Anterior cingulate cortex (tissue), 58 donors: ENCODE data around the gene KMT2E.
A peak's percentile ranks its signal among the peaks of the same experiment; 100 is the strongest.

ENCODE experiments used
- DNase-seq, 58 donors: peaks; one replicate each; lab custom pipeline; 2025; lab: John Stamatoyannopoulos, UW

KMT2E gene

DNA sequence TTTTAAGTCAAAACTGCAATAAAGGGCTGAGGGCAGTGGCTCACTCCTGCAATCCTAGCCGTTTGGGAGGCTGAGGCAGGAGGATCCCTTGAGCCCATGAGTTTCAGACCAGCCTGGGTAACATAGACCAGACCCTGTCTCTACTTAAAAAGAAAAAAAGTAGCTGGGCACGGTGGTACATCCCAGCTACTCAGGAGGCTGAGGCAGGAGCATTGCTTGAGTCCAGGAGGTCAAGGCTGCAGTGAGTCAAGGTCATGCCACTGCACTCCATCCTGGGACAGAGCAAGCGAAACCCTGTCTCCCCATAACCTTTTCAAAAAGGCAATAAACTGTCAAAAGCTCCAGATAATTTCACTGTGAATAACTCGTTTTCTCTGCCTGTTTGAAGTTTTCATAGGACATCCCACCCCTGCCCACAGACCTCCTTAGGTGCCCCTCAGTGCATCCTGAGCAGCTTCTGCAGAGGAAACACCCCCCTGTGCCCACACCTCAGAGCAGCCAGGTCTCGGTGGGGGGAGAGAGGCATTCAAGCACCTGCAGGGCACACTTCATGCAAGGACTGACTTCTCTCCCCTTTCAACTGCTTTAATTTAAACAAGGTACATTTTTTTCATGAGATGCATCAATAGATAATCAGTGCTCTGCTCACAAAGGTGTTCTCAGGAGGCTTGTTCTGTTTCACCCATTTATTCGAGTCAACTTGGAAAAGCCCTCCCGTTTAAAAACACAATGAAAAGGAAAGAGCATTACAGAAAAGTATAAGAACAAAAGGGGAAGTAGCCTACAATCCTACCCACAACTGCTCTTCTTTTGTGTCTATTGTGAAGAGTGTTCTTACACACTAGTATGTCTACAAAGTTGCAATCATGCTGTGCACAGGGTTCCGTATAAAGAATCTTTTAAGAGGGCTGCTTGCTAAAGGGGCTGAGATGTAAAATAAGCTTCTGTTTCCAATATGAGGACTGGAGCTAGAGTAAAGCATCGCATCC is 104.9 kb downstream of the KMT2E start:
- no peak for DNase-seq

DNA sequence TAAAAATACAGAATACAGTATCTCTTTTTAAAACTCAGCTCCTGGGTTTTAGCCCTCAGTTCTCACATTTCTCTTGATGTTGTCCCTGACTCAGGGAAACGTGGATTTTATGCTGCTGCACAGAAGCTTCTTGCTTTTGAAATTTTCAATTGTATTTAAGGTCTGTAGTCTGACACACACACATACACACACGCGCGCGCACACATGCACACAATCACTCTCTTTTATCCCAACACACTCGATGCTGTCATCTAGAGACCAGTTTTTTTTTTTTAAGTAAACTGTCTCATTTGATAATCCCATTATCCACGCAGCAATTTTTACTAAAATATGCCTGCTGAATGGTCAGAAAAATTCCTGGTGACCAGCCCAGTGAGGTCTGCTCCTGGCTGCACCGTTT is 108.6 kb downstream of the KMT2E start:
- DNase-seq, result peak in 5 of 58 donors; percentile 17 to 32 (median 31)

GRCh38 chr7:105125745-105126144 is 111.7 kb downstream of the KMT2E start:
- DNase-seq, result no peak

DNA sequence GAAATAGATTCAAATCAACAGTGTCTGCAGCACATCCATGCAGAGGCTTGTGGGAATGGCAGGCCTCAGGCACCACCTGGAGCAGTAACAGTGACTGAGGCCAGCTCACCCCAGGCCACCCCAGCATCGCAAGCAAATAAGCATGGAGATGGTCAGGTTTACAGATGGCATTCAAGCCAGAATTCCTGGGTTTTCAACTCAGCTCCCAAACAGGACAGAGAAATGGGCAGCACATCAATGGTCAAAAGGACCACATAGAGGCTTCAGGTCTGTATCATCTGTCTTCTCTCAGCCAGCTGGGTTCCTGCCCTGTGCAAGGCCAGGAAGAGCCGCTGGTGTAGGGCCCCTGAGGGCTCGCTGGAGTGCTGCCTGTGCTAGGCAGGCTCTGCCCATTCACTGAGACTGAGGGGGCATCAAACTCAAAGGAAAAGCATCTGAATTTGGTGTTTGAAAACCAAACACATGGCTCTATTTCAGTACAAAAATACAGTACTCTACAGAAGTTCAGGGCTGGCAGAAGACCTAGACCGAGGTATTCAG is 112.5 kb downstream of the KMT2E start:
- DNase-seq, result no peak

- DNase-seq, result no peak
These were observed 113.2 kb downstream of the KMT2E start for GRCh38 chr7:105127179-105127578.

GRCh38 chr7:105130048-105130447 is 116.0 kb downstream of the KMT2E start:
- DNase-seq, result peak in 12 of 58 donors; percentile 12 to 65 (median 30)

GRCh38 chr7:105130580-105130979 is 116.6 kb downstream of the KMT2E start:
- no peak for DNase-seq

DNA sequence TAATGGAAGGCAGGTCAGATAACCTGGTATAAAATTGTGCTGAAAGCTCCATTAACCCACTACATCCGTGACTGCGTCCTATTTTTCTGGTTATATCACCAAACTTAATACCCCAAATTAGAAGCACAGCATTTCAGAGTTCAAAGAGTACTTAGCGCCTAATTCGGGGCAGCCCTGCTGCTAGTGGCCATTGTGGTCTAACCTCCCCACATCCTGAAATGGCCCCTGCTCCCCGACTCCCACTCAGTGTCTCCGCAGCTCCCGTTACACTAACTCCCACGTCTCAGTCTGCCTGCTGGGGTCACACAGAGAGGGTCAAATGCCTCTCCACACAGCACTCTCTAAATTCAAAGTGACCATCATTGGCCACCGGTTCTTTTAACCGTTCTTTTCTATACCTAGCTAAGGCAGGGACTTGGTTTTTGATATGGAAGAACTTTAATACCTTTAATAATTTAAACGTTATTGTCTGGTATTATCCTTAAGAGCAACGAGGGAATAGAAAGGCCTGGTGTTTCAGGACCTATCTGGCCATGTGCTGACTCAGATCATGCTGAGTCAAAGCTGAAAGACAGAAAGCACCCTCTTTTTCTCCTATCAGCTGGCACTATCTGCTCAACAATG is 117.1 kb downstream of the KMT2E start:
- DNase-seq, result peak in 1 of 58 donors; percentile 24

GRCh38 chr7:105131890-105132289 is 117.9 kb downstream of the KMT2E start:
- peak in 24 of 58 donors; percentile 17 to 61 (median 36) for DNase-seq

DNA sequence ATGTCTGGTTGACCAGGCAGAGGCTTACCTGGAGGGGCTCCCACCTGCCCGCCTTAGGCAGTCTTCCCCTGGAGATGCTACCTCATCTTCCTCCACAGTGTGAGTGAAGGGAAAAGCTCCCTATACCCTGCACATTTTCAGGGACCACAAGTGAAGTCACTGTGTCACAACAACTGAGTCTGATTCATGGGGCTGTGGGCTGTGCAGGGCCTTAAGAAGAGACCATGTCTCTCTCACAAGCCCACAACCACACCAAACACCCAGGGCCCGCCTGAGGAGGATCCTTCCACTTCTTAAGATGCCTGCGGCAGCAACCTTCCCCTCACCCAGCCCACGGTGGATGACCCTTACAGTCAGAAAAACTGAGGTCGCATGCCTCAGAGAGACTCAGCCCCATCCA is 118.3 kb downstream of the KMT2E start:
- DNase-seq, result no peak

DNA sequence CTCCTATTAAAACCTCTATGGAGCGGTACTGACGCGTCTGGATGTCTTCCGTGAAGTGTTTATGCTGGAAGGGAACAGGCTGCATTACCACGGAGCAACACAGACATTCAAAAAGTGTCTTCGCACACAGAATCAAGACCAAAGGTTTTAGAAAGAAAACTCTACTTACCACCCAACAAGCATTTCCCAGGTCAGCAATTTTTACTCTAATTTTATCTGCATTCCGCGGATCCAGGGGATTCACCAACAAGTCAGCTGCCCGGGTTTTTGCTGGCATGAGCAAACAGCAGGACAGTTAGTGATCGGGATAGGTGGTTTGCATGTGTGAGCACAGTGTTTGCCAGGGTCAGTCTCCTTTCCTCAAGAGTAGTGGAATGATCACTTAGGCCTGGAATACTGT is 118.8 kb downstream of the KMT2E start:
- DNase-seq, result no peak

- no peak for DNase-seq
These were observed 119.4 kb downstream of the KMT2E start for GRCh38 chr7:105133358-105133757.

GRCh38 chr7:105133986-105134655 is 120.1 kb downstream of the KMT2E start:
- no peak for DNase-seq

- DNase-seq, result no peak
These were observed 122.2 kb downstream of the KMT2E start for GRCh38 chr7:105136221-105136620.

DNA sequence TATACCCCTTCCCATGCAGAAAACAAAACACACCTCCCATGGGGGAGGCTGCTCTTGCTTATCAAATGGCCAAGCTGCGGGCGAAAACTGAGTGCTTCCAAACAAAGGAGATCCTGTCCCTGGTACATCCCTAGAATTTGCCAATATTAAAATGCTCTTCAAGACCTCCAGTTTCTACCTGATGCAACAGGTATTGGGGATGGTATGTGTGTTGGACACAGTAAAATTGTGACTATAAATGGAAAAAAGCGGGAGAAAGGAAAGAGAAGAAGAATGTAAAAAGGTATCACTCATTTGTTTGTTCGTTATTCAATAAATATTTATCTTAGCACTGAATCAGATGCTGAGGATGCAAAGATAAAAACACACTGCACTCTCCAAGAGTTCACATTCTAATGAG is 123.9 kb downstream of the KMT2E start:
- DNase-seq, result no peak

DNA sequence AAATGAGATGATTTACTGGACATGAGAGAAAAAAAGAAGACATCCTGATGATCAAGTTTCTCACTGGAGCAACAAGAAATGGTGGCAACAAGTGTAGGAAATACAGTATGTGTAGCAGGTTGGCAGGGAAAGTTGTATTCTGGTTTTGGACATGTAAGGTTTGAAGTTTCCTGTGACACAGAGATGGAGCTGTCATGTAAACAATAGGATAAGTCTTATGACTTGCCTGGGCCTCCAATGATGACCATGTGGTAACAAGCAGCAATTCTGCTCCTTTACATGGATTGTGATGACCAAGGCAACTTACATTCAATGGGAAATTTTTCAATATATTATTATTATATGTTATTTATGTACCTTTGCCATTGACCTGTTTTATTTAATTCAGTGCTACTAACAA is 125.4 kb downstream of the KMT2E start:
- DNase-seq, result no peak

DNA sequence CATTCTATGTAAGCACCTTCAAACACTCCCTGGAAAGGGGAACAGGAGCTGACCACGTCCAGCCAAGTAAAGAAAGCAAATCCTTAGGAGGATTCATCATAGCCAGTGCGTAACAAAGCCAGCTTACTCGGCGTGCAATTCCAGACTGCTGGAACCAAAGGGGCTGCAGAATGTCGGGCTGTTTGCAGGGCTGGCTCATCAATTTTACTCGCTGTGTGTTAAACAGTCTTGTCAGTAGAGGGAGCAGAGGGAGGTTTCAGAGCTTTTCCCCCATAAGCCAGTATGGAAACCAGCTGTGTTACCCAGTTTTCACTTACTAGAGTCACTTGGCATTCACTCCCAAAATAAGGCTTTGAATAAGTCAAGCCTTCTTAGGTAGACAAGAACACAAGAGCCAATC is 127.1 kb downstream of the KMT2E start:
- peak in 4 of 58 donors; percentile 5 to 17 (median 12) for DNase-seq

DNA sequence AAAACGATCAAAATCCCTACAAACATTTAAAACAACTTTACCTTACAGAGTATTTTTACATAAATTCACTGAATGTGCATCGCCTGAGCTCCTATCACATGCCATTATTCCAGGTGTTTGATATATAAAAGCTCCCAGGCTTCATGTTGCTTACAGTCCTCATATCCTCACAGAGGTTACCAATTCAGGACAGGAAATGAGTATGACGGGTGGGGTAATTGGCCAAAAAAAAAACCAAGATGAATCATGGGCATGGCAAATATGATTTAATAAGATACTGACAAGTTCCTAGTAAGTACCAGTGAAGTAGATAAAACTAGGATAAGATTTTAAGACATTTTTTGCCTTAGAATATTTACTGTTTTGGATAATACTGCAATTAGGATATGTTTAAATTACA is 135.8 kb downstream of the KMT2E start:
- no peak for DNase-seq

DNA sequence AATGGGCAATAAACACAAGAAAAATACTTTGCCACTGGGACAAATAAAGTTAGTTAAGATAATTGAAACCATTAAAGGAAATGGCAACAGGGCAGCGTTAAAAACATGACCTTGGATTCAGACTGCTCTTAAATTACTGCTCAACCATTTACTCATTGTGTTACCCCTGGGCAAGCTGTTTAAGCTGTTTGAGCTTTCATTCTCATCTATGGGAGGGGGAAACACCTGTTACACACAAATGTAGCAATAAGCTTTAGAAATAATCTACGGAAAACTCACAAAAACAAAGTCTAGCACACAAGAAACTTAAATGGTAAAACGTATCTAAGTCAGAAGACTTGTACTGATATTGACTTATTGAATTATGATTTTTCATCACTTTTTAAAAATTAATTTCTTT is 137.1 kb downstream of the KMT2E start:
- DNase-seq, result no peak

DNA sequence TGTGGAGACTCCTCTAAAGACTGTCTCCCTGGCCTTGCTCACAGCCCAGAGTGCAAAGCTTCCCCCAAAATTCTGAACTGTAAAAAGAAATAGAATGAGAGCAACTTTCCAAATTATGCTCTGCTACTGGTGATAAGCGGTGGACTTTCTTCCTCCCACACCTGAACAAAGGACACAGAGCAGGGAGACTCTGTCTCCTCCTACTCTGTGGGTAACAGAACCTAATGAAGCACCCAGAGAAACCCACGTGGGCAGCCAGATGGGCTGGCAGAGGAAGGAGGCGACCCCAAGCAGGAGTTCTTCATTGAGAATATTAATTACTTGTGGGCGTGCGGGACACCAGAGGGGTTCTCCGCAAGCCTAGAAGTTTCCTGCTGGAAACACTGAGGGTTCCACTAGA is 139.5 kb downstream of the KMT2E start:
- DNase-seq, result no peak

DNA sequence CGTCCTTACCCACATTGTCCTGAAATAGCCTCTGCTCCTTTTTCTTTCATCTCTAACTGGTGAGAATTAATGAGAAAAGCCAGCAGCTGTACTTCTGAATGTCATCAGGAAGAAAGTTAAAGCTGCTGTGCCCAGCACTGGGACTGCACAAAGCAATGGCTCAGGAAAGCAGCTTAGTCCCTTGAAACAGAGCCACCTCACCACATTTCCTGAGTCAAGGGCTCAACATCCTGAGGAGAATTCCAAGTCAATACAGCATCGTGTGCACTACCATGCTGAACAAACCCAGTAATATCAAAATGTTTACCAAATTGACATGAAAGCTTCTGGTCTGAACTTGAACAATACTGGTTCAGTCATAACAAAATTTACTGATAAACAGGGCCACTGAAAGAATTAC is 140.1 kb downstream of the KMT2E start:
- DNase-seq, result no peak
